HepG2 (cell line): Measurements from ENCODE around the gene TEAD3. TPM values are rescaled to one million over a fixed set of nuclear protein-coding genes. Genes with fewer than 3 reads are reported as not detected.
A peak's percentile ranks its signal among the peaks of the same experiment; 100 is the strongest.

Experiments used
- EZH2 ChIP-seq: conservative IDR thresholded peaks from 2 replicates; pipeline ENCODE4 v1.6.1; 2012; ENCODE audit warnings: mild to moderate bottlenecking, low read depth, low read length, moderate library complexity
- GABPB1 ChIP-seq: IDR thresholded peaks from 2 replicates; pipeline ENCODE4 v1.6.1; 2016; ENCODE audit warnings: mild to moderate bottlenecking, missing genetic modification reagents, moderate library complexity, missing compliant biosample characterization
- GATAD2A ChIP-seq: IDR thresholded peaks from 2 replicates; pipeline ENCODE4 v1.6.1; 2016
- MTA1 ChIP-seq: sonication (generic); formaldehyde crosslinking; IDR thresholded peaks from 2 replicates; pipeline ENCODE4 v1.4.0; 2020; ENCODE audit warnings: missing genetic modification reagents, mild to moderate bottlenecking, borderline replicate concordance
- SOX13 ChIP-seq, 3 experiments: fragments of 450-650 bp in 1 of 3; sonication (generic) in 1 of 3; formaldehyde crosslinking in 1 of 3; IDR thresholded peaks in 2 of 3; conservative IDR thresholded peaks in 1 of 3; 2 replicates each; pipeline versions ENCODE4 v1.5.0 to v1.6.1; 2016 to 2020; ENCODE audit warnings: antibody characterized with exemption in 1 of 3, mild to moderate bottlenecking in 1 of 3, missing compliant biosample characterization in 1 of 3, missing genetic modification reagents in 1 of 3, moderate library complexity in 1 of 3
- SP5 ChIP-seq: IDR thresholded peaks from 2 replicates; pipeline ENCODE4 v1.6.1; 2016; ENCODE audit warnings: low read depth, borderline replicate concordance
- SSRP1 ChIP-seq: IDR thresholded peaks from 2 replicates; pipeline ENCODE4 v1.6.1; 2016; ENCODE audit warnings: control low read depth
- ZNF205 ChIP-seq: IDR thresholded peaks from 2 replicates; pipeline ENCODE4 v1.6.1; 2018; ENCODE audit warnings: missing biosample characterization, missing genetic modification reagents
- ZNF713 ChIP-seq: sonication (generic); formaldehyde crosslinking; IDR thresholded peaks from 2 replicates; pipeline ENCODE4 v1.4.0; 2020; ENCODE audit warnings: mild to moderate bottlenecking, missing genetic modification reagents
- polyA plus RNA-seq, 8 experiments: library from polyadenylated mRNA; depleted of rRNA in 3 of 8; stranded (reverse) in 7 of 8; unstranded in 1 of 8; fragments of >200 nt; fragmentation: Illumina TruSeq in 4 of 8; extraction: Trizol in 4 of 8; gene quantifications; 2 replicates each; pipeline versions ENCODE4 v1.2.1 to v1.2.3, GENCODE V29; 2011 to 2016; ENCODE audit warnings: low read depth in 4 of 8, missing spikeins in 1 of 8, mixed read lengths in 1 of 8; ENCODE audit not compliant: insufficient read depth in 1 of 8
- total RNA-seq, 5 experiments: library from RNA; depleted of rRNA; stranded (reverse); fragments of >200 nt; fragmentation: Illumina TruSeq; extraction: Trizol; gene quantifications; 2 replicates each; pipeline ENCODE4 v1.2.3, GENCODE V29; 2016; ENCODE audit warnings: low read depth in 1 of 5
- TF ChIP-seq, protein P1 (sequence below): sonication (generic); formaldehyde crosslinking; IDR thresholded peaks from 2 replicates; pipeline ENCODE4 v1.8.1; 2023; ENCODE audit warnings: missing genetic modification reagents, mild to moderate bottlenecking, borderline replicate concordance
- TF ChIP-seq, protein P2 (sequence below): sonication (generic); formaldehyde crosslinking; IDR thresholded peaks from 2 replicates; pipeline ENCODE4 v1.5.1; 2020; ENCODE audit warnings: mild to moderate bottlenecking, missing genetic modification reagents, borderline replicate concordance
- TF ChIP-seq, protein P3 (sequence below): sonication (generic); formaldehyde crosslinking; IDR thresholded peaks from 2 replicates; pipeline ENCODE4 v1.9.0; 2021; ENCODE audit warnings: missing genetic modification reagents, borderline replicate concordance
- TF ChIP-seq, protein P4 (sequence below): IDR thresholded peaks from 2 replicates; pipeline ENCODE4 v1.6.1; 2016; ENCODE audit warnings: low read depth, control low read depth

The TEAD3 gene
- total and polyA plus RNA-seq, 2 of the 13 experiments (the other 11 are each of a cell fraction or from before 2014, with no cell fraction given), result 15.1 to 16.5 TPM

DNA sequence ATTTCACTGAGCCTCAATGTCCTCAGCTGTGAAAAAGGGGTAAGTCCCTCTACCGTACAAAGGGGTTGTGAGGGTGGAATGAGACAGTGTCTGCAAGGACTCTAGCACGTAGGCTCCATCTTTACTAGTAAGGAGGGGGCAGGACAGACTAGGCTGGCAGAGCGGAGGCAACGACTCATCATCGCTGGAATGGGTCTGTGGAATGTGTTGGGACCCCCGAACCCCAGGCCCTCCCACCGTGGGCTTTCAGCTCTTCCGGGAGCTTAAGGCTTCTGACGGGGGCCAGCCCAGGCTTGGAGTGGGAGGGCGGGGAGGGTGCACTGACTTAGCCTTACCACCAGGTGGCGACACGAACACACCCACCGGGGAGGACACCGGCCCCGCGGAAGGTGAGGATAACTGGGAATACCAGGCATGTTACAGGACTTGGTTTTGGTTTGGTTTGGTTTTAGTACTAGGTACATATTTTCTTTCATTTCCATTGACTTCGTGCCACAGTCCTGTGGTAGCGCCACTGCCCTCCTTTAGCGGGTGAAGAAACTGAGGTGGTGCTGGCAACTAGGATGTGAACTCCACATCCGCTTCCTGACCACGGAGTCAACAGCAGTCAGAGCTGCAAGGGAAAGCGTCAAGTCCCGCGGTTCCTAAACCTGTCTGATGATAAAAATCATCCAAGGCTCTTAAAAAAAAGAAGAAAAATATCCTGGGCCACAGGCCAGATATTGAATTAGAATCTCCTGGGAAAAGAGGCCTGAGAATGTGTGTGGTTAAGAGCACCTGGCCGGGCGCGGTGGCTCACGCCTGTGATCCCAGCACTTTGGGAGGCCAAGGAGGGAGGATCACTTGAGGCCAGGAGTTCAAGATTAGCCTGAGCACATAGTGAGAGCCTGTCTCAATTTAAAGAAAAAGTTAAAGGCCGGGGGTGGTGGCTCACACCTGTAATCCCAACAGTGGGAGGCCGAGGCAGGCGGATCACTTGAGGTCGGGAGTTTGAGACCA is 26.1 kb upstream of the TEAD3 start (continued):
- TF ChIP-seq ZNF713 (0 out of 2 replicates have a peak, but pooled peaks have one; percentile 63), ZNF205 (peak; percentile 47; the same call in 1 of the 2 replicates), EZH2 (no peak), GABPB1 (CRISPR knock-in tag) (peak; percentile 43; the same call in 1 of the 2 replicates), GATAD2A (CRISPR knock-in tag) (peak; percentile 32; the same call in 1 of the 2 replicates), MTA1 (CRISPR knock-in tag) (peak; percentile 54; the same call in 1 of the 2 replicates), SSRP1 (CRISPR knock-in tag) (0 out of 2 replicates have a peak, but pooled peaks have one; percentile 50), SP5 (CRISPR knock-in tag) (0 out of 2 replicates have a peak, but pooled peaks have one; percentile 17), SOX13 (IDR thresholded peaks at IDR 0.05) (no peak), SOX13 (CRISPR knock-in tag; conservative IDR thresholded peaks at IDR 0.05 in 1 of 2, IDR thresholded peaks at IDR 0.05 in 1 of 2) (0 out of 4 replicates have a peak, but pooled peaks of 1 of the 2 experiments have one; percentile 12)
- TF ChIP-seq, protein P1, sequence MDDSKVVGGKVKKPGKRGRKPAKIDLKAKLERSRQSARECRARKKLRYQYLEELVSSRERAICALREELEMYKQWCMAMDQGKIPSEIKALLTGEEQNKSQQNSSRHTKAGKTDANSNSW (CRISPR knock-in tag), result no peak
- TF ChIP-seq, protein P2, sequence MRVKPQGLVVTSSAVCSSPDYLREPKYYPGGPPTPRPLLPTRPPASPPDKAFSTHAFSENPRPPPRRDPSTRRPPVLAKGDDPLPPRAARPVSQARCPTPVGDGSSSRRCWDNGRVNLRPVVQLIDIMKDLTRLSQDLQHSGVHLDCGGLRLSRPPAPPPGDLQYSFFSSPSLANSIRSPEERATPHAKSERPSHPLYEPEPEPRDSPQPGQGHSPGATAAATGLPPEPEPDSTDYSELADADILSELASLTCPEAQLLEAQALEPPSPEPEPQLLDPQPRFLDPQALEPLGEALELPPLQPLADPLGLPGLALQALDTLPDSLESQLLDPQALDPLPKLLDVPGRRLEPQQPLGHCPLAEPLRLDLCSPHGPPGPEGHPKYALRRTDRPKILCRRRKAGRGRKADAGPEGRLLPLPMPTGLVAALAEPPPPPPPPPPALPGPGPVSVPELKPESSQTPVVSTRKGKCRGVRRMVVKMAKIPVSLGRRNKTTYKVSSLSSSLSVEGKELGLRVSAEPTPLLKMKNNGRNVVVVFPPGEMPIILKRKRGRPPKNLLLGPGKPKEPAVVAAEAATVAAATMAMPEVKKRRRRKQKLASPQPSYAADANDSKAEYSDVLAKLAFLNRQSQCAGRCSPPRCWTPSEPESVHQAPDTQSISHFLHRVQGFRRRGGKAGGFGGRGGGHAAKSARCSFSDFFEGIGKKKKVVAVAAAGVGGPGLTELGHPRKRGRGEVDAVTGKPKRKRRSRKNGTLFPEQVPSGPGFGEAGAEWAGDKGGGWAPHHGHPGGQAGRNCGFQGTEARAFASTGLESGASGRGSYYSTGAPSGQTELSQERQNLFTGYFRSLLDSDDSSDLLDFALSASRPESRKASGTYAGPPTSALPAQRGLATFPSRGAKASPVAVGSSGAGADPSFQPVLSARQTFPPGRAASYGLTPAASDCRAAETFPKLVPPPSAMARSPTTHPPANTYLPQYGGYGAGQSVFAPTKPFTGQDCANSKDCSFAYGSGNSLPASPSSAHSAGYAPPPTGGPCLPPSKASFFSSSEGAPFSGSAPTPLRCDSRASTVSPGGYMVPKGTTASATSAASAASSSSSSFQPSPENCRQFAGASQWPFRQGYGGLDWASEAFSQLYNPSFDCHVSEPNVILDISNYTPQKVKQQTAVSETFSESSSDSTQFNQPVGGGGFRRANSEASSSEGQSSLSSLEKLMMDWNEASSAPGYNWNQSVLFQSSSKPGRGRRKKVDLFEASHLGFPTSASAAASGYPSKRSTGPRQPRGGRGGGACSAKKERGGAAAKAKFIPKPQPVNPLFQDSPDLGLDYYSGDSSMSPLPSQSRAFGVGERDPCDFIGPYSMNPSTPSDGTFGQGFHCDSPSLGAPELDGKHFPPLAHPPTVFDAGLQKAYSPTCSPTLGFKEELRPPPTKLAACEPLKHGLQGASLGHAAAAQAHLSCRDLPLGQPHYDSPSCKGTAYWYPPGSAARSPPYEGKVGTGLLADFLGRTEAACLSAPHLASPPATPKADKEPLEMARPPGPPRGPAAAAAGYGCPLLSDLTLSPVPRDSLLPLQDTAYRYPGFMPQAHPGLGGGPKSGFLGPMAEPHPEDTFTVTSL (CRISPR knock-in tag), result no peak
- TF ChIP-seq, protein P3, sequence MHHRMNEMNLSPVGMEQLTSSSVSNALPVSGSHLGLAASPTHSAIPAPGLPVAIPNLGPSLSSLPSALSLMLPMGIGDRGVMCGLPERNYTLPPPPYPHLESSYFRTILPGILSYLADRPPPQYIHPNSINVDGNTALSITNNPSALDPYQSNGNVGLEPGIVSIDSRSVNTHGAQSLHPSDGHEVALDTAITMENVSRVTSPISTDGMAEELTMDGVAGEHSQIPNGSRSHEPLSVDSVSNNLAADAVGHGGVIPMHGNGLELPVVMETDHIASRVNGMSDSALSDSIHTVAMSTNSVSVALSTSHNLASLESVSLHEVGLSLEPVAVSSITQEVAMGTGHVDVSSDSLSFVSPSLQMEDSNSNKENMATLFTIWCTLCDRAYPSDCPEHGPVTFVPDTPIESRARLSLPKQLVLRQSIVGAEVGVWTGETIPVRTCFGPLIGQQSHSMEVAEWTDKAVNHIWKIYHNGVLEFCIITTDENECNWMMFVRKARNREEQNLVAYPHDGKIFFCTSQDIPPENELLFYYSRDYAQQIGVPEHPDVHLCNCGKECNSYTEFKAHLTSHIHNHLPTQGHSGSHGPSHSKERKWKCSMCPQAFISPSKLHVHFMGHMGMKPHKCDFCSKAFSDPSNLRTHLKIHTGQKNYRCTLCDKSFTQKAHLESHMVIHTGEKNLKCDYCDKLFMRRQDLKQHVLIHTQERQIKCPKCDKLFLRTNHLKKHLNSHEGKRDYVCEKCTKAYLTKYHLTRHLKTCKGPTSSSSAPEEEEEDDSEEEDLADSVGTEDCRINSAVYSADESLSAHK (CRISPR knock-in tag), result no peak
- TF ChIP-seq, protein P4, sequence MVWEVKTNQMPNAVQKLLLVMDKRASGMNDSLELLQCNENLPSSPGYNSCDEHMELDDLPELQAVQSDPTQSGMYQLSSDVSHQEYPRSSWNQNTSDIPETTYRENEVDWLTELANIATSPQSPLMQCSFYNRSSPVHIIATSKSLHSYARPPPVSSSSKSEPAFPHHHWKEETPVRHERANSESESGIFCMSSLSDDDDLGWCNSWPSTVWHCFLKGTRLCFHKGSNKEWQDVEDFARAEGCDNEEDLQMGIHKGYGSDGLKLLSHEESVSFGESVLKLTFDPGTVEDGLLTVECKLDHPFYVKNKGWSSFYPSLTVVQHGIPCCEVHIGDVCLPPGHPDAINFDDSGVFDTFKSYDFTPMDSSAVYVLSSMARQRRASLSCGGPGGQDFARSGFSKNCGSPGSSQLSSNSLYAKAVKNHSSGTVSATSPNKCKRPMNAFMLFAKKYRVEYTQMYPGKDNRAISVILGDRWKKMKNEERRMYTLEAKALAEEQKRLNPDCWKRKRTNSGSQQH (CRISPR knock-in tag), result 0 out of 2 replicates have a peak, but pooled peaks have one; percentile 10
